IPS-20b (cell line): Measurements from ENCODE around the gene TPRN.

Experiments
- H3K27ac ChIP-seq: one replicate; pipeline ENCODE4 v1.5.1; 2013; ENCODE audit warnings: low read length
- H3K27me3 ChIP-seq: 2 replicates; pipeline ENCODE4 v1.6.1; 2013; ENCODE audit warnings: mild to moderate bottlenecking, low read length, inconsistent platforms; ENCODE audit not compliant: insufficient read depth
- H3K36me3 ChIP-seq: 2 replicates; pipeline ENCODE4 v1.6.1; 2013; ENCODE audit warnings: low read depth, mild to moderate bottlenecking, inconsistent platforms, low read length, moderate library complexity; ENCODE audit not compliant: insufficient read depth
- H3K4me1 ChIP-seq: 2 replicates; pipeline ENCODE4 v1.6.1; 2013; ENCODE audit warnings: mild to moderate bottlenecking, control low read depth, inconsistent platforms, low read length, moderate library complexity; ENCODE audit not compliant: insufficient read depth
- H3K4me3 ChIP-seq: 2 replicates; pipeline ENCODE4 v1.5.1; 2013; ENCODE audit warnings: mild to moderate bottlenecking, low read length, inconsistent platforms
- H3K9ac ChIP-seq: 2 replicates; pipeline ENCODE4 v1.6.1; 2013; ENCODE audit warnings: low read depth, mild to moderate bottlenecking, inconsistent platforms, low read length, moderate library complexity
- H3K9me3 ChIP-seq: 2 replicates; pipeline ENCODE4 v1.6.1; 2013; ENCODE audit warnings: mild to moderate bottlenecking, low read depth, low read length, inconsistent platforms; ENCODE audit not compliant: insufficient read depth

The TPRN gene

DNA sequence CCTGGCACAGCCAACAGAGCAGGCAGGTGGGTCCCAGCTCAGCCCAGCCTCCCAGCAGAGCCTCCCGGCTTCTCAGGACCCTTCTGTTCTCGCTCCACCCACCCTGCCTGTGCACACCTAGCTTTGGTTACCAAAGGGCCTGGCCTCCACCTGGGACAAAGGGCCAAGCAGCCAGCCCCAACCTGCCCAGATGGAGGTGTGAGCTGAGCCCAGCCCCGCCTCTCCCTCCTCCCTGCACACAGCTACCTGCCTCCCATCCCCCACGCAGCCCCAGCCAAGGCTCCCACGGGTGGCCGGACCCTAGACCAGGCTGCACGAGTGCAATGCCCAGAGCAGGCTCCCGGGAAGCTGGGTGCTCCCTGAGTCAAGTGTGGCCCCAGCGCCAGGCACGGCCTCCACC is 5.6 kb downstream of the TPRN start:
- H3K36me3 ChIP-seq: peaks cover 4% of the 10 kb centered on the region; the same call in 1 of the 2 replicates
- H3K4me1 ChIP-seq: no peaks in the 10 kb centered on the region
- H3K4me3 ChIP-seq: no peak overlapping the region
- H3K9me3 ChIP-seq: no peaks in the 10 kb centered on the region
- no peak overlapping the region for H3K9ac ChIP-seq
- no peaks in the 10 kb centered on the region for H3K27me3 ChIP-seq
- no peak overlapping the region for H3K27ac ChIP-seq

GRCh38 chr9:137194388-137194787 is 6.2 kb downstream of the TPRN start:
- Histone ChIP-seq H3K9me3 (no peaks in the 10 kb centered on the region), H3K4me1 (peaks cover 4% of the 10 kb centered on the region; the same call in 1 of the 2 replicates), H3K4me3 (no peak overlapping the region), H3K36me3 (peaks cover 4% of the 10 kb centered on the region; the same call in 1 of the 2 replicates), H3K9ac (no peak overlapping the region), H3K27me3 (no peaks in the 10 kb centered on the region), H3K27ac (no peak overlapping the region)

DNA sequence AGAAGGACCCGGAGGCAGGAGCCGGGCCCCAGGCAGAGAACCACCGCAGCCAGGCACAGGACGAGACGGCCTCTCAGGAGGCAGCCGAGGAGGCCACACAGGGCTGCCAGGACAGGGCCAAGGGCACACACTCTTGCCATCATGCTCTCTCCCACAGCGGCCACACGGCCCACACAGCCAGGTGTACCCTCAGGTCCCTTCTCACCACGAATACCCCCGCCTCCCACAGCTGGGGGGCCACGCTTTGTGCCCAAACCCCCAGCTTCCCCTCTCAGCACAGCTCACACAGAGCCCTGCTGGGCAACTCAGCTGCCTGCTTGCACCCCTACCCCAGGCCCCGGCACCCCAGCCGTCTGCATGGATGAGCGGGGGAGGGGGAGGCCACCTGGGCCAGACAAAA is 6.8 kb downstream of the TPRN start:
- no peak overlapping the region for H3K27ac ChIP-seq
- no peaks in the 10 kb centered on the region for H3K27me3 ChIP-seq
- H3K9me3 ChIP-seq: no peaks in the 10 kb centered on the region
- no peak overlapping the region for H3K9ac ChIP-seq
- H3K4me3 ChIP-seq: no peak overlapping the region
- peaks cover 4% of the 10 kb centered on the region; the same call in 1 of the 2 replicates for H3K36me3 ChIP-seq
- peaks cover 5% of the 10 kb centered on the region; the same call in 1 of the 2 replicates for H3K4me1 ChIP-seq

DNA sequence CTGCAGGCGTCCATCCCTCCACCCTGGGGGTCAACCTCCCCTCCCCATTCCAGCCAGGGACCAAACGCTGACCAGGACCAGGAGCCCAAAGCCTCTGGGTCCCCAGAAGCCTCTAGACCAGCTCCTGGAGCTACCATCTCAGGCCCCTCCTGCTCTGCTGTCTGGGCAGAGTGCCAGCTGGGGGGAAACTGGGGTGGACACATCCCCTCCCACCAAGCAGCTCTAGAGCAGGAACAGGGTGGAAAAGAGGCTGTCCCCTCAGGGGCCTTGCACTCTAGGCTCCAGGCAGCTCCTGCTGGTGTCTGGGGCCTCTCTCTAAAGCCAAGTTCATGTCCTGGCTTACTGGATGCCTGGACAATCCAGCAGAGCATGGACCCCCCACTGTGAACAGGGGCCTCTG is 7.7 kb downstream of the TPRN start:
- no peak overlapping the region for H3K27ac ChIP-seq

DNA sequence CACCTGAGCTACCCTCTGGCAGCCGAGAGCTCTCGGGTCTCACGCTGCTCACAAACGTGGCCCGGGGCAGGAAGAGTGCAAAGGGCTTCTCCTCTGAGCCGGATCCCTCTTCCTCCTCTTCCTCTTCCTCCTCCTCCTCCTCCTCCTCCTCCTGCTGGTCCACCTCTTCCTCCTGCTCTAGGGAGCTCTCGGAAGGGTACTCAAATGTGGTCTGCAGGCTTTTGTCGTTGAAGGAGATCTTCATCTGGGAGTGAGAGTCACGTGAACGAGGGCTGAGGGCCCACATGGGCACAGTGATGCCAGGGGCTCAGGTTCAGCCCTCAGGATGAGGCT is 8.1 kb downstream of the TPRN start:
- Histone ChIP-seq H3K36me3 (peaks cover 4% of the 10 kb centered on the region; the same call in 1 of the 2 replicates), H3K4me3 (no peak overlapping the region), H3K9ac (no peak overlapping the region), H3K27me3 (no peaks in the 10 kb centered on the region), H3K27ac (no peak overlapping the region), H3K9me3 (no peaks in the 10 kb centered on the region), H3K4me1 (peaks cover 5% of the 10 kb centered on the region; the same call in 1 of the 2 replicates)

More for the DNA sequence above, 7.7 kb downstream of the TPRN start:
- Histone ChIP-seq H3K9ac (no peak overlapping the region), H3K4me1 (peaks cover 5% of the 10 kb centered on the region; the same call in 1 of the 2 replicates), H3K4me3 (no peak overlapping the region), H3K9me3 (no peaks in the 10 kb centered on the region), H3K36me3 (peaks cover 4% of the 10 kb centered on the region; the same call in 1 of the 2 replicates), H3K27me3 (no peaks in the 10 kb centered on the region)

DNA sequence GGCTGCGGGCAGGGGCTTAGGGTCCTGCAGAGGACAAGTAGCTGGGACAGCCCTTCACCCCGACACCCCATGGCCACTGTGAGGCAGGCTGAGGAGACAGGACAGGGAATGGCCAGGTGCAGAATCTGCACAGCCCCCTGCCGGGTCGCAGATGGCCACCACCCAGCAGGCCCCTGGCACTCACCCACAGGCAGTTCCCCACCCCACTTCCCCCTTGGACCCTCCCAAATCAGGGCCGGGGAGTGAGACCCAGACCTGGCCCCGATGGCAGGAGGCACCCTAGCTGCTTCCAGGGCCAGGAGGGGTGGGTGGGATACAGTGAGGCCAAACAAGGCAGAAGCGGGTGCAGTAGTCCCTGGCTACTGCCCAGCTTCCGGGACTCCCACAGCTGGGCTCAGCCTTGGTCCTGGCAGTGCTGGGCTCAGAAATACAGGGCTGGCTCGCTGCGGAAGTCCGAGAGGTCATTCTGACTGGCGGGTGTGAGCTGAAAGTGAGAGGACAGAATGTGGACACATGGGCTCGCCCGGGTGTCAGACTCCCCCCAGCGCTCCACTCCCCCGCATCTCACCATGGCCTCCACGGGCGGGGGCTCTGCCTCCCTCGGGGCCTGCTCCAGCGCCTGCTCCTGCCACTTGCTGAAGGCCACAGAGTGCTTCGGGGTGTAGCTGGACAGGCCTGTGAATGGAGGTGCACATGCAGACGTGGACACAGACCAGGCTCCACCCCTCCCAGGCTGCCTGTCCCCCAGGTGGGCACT is 8.7 kb downstream of the TPRN start:
- Histone ChIP-seq H3K4me3 (no peak overlapping the region), H3K9ac (no peak overlapping the region), H3K27me3 (no peaks in the 10 kb centered on the region), H3K36me3 (peaks cover 8% of the 10 kb centered on the region; the same call in 1 of the 2 replicates), H3K4me1 (peaks cover 5% of the 10 kb centered on the region; the same call in 1 of the 2 replicates), H3K27ac (no peak overlapping the region), H3K9me3 (no peaks in the 10 kb centered on the region)

DNA sequence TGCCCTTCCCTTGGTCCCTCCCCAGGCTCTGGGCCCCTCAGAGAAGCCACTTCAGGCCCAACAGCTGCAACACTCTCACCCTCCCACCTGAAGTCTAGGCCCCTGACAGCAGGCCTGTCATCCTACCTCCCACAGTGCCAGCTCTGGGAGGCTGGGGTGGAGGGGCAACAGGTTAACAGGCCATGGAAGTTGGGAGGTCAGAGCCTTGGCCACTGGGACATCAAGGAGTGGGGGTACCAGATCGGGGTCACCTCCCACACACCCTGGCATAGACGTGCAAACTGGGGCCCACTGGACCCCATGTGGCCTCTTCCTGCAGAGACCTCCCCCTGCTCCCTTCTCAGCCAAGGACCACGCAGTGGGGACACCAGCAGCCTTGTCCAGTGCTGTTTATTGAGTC is 9.3 kb downstream of the TPRN start:
- peaks cover 9% of the 10 kb centered on the region; the same call in 1 of the 2 replicates for H3K36me3 ChIP-seq
- no peak overlapping the region for H3K27ac ChIP-seq
- H3K9me3 ChIP-seq: no peaks in the 10 kb centered on the region
- no peak overlapping the region for H3K9ac ChIP-seq
- peaks cover 5% of the 10 kb centered on the region; the same call in 1 of the 2 replicates for H3K4me1 ChIP-seq
- H3K4me3 ChIP-seq: no peak overlapping the region
- H3K27me3 ChIP-seq: no peaks in the 10 kb centered on the region

DNA sequence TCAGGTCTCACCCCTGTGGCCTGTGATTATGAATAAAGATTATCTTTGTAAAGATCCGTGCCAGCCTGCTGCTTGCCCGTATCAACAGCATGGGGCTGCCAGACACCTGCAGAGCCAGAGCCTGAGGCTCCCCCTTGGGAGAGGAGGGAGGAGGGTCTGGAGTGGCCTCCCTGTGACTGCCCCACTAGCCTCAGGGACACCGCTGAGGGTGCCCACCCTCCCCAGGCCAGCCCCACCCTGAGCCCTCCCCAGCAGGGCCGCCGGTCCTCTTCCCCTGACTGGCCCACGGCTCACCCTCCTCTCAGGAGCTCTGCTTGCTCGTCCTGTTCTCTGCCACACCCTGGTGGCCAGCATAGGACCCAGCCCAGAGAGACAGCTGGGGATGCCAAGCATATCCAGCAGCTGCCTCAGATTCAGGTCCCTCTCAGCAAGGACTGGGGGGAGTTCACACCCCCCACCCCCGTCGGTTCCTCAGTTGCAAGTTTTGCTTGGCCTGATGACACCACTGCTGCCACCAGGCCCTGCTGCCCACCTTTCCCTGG is 10.2 kb downstream of the TPRN start:
- Histone ChIP-seq H3K27ac (no peak overlapping the region), H3K4me1 (peaks cover 5% of the 10 kb centered on the region; the same call in 1 of the 2 replicates), H3K9me3 (no peaks in the 10 kb centered on the region), H3K36me3 (peaks cover 9% of the 10 kb centered on the region; the same call in 1 of the 2 replicates), H3K27me3 (no peaks in the 10 kb centered on the region), H3K4me3 (no peak overlapping the region), H3K9ac (no peak overlapping the region)

GRCh38 chr9:137189297-137190295 is 10.9 kb downstream of the TPRN start:
- peak overlapping the region; percentile 81 for H3K4me3 ChIP-seq
- H3K27ac ChIP-seq: no peak overlapping the region
- peaks cover 5% of the 10 kb centered on the region; the same call in 1 of the 2 replicates for H3K4me1 ChIP-seq
- peaks cover 9% of the 10 kb centered on the region; the same call in 1 of the 2 replicates for H3K36me3 ChIP-seq
- H3K9me3 ChIP-seq: no peaks in the 10 kb centered on the region
- peak overlapping the region; percentile 82; the same call in 1 of the 2 replicates for H3K9ac ChIP-seq
- H3K27me3 ChIP-seq: no peaks in the 10 kb centered on the region

- no peak within 1 kb of the TSS for H3K27ac ChIP-seq
- no peaks in the 10 kb centered on the region for H3K27me3 ChIP-seq
- H3K36me3 ChIP-seq: peaks cover 17% of the 10 kb centered on the region
- peak within 1 kb of the TSS; percentile 81 for H3K4me3 ChIP-seq
- peaks cover 5% of the 10 kb centered on the region; the same call in 1 of the 2 replicates for H3K4me1 ChIP-seq
- no peaks in the 10 kb centered on the region for H3K9me3 ChIP-seq
- H3K9ac ChIP-seq: peak within 1 kb of the TSS; percentile 82; the same call in 1 of the 2 replicates
Measured at GRCh38 chr9:137188490-137189296, 11.8 kb downstream of the TPRN start, which contains the start of the genes ANAPC2 and SSNA1. Gene ANAPC2, minus strand, starts transcription at chr9:137188560. Its CDS starts 28 bp downstream, at chr9:137188532. Gene SSNA1, plus strand, starts transcription at chr9:137188676. Its CDS starts 51 bp downstream, at chr9:137188727.
